Spleen (tissue), 11 donors: ENCODE data around the gene TMTC3. TPM values are rescaled to one million over a fixed set of nuclear protein-coding genes. Genes with fewer than 3 reads are reported as not detected.
A peak's percentile ranks its signal among the peaks of the same experiment; 100 is the strongest.

Experiments
- DNase-seq: peaks from one replicate; pipeline ENCODE4 v3.0.0-alpha.2; 2020
- H3K27ac ChIP-seq, 8 donors: fragments of 200-600 bp; sonication (generic) in 7 of 8; 1 replicate in 4 of 8; 2 replicates in 4 of 8; pipeline versions ENCODE4 v1.5.0 to v1.8.0; 2016 to 2021; ENCODE audit warnings: inconsistent platforms in 4 of 8, mild to moderate bottlenecking in 4 of 8, moderate library complexity in 1 of 8
- H3K27me3 ChIP-seq, 7 donors: fragments of 200-600 bp; sonication (generic) in 6 of 7; replicated peaks in 1 of 7; 1 replicate in 4 of 7; 2 replicates in 3 of 7; pipeline versions ENCODE4 v1.5.0 to v1.8.0; 2016 to 2021; ENCODE audit warnings: inconsistent platforms in 3 of 7, mild to moderate bottlenecking in 1 of 7
- H3K36me3 ChIP-seq, 6 donors: fragments of 200-600 bp; sonication (generic) in 5 of 6; 1 replicate in 4 of 6; 2 replicates in 2 of 6; pipeline versions ENCODE4 v1.5.0 to v1.8.0; 2016 to 2021; ENCODE audit warnings: inconsistent platforms in 2 of 6
- H3K4me1 ChIP-seq, 6 donors: fragments of 200-600 bp; sonication (generic) in 5 of 6; 1 replicate in 3 of 6; 2 replicates in 3 of 6; pipeline versions ENCODE4 v1.5.0 to v1.8.0; 2016 to 2021; ENCODE audit warnings: inconsistent platforms in 3 of 6
- H3K4me3 ChIP-seq, 8 donors: fragments of 200-600 bp; sonication (generic) in 7 of 8; 1 replicate in 4 of 8; 2 replicates in 4 of 8; pipeline versions ENCODE4 v1.5.0 to v1.8.0; 2016 to 2021; ENCODE audit warnings: inconsistent platforms in 4 of 8, mild to moderate bottlenecking in 4 of 8, moderate library complexity in 2 of 8
- H3K9me3 ChIP-seq, 8 donors: fragments of 200-600 bp; sonication (generic) in 7 of 8; 1 replicate in 4 of 8; 2 replicates in 4 of 8; pipeline versions ENCODE4 v1.5.0 to v1.8.0; 2016 to 2021; ENCODE audit warnings: inconsistent platforms in 4 of 8
- POLR2A ChIP-seq, 3 donors: fragments of 450-650 bp; IDR thresholded peaks; one replicate each; pipeline ENCODE4 v1.5.1; 2017; ENCODE audit warnings: antibody characterized with exemption in 3 of 3, mild to moderate bottlenecking in 1 of 3
- POLR2AphosphoS5 ChIP-seq, 3 donors: sonication (generic); formaldehyde crosslinking; IDR thresholded peaks; one replicate each; pipeline ENCODE4 v1.5.1; 2017; ENCODE audit warnings: antibody characterized with exemption in 3 of 3
- WGBS, 5 donors: extraction: QIAGEN DNeasy Blood & Tissue Kit in 3 of 5; methylation state at CpG; one replicate each; pipeline versions ENCODE4 v1.1.5 to v1.1.7; 2013 to 2018; 5-methylcytosine and 5-hydroxymethylcytosine counted together
- intact Hi-C: fragments of 100-400 bp; cut with DNase I; formaldehyde crosslinking; loops from one replicate; pipeline ENCODE4 v1.15.0; 2023; ENCODE audit warnings: low total_unique reads
- polyA plus RNA-seq, 3 donors: library from polyadenylated mRNA; stranded (reverse); fragments of 200-250 nt; gene quantifications; one replicate each; pipeline ENCODE4 v1.2.1, GENCODE V29; 2013
- total RNA-seq, 7 donors: library from RNA; depleted of rRNA in 3 of 7; stranded (reverse); fragments of >200 nt in 3 of 7; fragmentation: NEBNext Ultra II Directional in 4 of 7; extraction: Animal tissue kit (Norgen Biotek cat#: 25700) in 4 of 7; gene quantifications; one replicate each; pipeline versions ENCODE4 v1.1.0 to v1.2.1, GENCODE V29; 2016 to 2021
- TF ChIP-seq, protein P1 (sequence below), 11 experiments: fragments of 200-600 bp in 7 of 11; fragments of 450-650 bp in 4 of 11; sonication (generic) in 4 of 11; IDR thresholded peaks in 8 of 11; conservative IDR thresholded peaks in 3 of 11; 1 replicate in 7 of 11; 2 replicates in 4 of 11; pipeline versions ENCODE4 v1.4.0 to v1.8.0; 2016 to 2021; ENCODE audit warnings: antibody characterized with exemption in 11 of 11, inconsistent platforms in 4 of 11, mild to moderate bottlenecking in 1 of 11
- donor health status: healthy with polysubstance abuse.
- donor health status: DM: no; HTN: no; CAD: no; lungs with moderate emphysema.
- donor health status: DM: no; HTN: no; CAD: no.
- donor health status: Bipolar disorder and iron deficiency.
- donor health status: healthy.
- donor health status: DM: no; HTN: no; CAD: no.
- donor health status: DM: yes; HTN: yes; CAD: no.

TMTC3 gene
- total and polyA plus RNA-seq, 10 donors, result 1.5 to 14.5 (median 10.1) TPM

DNA sequence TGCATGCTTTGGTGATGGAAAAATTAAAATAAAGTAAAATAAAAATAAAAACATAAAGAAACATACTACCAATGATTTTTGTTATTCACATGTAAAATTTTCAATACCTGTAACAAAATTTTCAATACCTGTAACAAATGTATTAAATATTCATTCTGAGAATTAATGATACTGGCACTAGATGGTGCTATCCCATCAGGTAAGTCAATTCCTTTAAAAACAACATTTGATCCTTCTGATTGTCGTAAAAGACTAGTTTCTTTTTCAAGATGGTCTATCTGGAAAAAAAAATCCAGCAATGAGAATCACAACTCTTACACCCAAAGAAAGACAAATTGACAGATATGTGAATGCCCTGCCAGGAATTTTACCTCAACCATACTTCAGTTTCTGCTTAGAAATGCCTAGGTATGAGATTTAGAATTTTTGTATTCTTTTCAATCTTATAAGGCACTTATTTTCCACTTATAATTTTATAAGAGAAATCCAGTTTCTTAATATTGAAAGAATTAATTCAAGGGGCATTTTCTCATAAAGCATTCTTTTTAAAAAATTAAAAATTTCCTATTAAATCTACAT lies 30.9 kb upstream of the TMTC3 start:
- peaks cover 3 to 92% (median 20%) of the 10 kb centered on the region in 6 donors for H3K36me3 ChIP-seq
- H3K4me1 ChIP-seq, result no peaks in the 10 kb centered on the region
- no peak overlapping the region for H3K27ac ChIP-seq
- H3K4me3 ChIP-seq, result no peak overlapping the region
- intact Hi-C loops, result no loop called here
- DNase-seq, result no peak
- H3K27me3 ChIP-seq, result no peaks in the 10 kb centered on the region
- WGBS, 5 donors, result 33 to 55% (median 48%) methylated on average over 1 of the region's 1 CpG
- H3K9me3 ChIP-seq, result no peaks in the 10 kb centered on the region
- TF ChIP-seq POLR2AphosphoS5 (IDR thresholded peaks at IDR 0.05), result no peak
- TF ChIP-seq, protein P1, sequence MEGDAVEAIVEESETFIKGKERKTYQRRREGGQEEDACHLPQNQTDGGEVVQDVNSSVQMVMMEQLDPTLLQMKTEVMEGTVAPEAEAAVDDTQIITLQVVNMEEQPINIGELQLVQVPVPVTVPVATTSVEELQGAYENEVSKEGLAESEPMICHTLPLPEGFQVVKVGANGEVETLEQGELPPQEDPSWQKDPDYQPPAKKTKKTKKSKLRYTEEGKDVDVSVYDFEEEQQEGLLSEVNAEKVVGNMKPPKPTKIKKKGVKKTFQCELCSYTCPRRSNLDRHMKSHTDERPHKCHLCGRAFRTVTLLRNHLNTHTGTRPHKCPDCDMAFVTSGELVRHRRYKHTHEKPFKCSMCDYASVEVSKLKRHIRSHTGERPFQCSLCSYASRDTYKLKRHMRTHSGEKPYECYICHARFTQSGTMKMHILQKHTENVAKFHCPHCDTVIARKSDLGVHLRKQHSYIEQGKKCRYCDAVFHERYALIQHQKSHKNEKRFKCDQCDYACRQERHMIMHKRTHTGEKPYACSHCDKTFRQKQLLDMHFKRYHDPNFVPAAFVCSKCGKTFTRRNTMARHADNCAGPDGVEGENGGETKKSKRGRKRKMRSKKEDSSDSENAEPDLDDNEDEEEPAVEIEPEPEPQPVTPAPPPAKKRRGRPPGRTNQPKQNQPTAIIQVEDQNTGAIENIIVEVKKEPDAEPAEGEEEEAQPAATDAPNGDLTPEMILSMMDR (IDR thresholded peaks at IDR 0.05 in 8 of 11, conservative IDR thresholded peaks at IDR 0.05 in 3 of 11), result peak in 4 of 11 experiments; percentile 20 to 48 (median 28)
- TF ChIP-seq POLR2A (IDR thresholded peaks at IDR 0.05), result no peak

DNA sequence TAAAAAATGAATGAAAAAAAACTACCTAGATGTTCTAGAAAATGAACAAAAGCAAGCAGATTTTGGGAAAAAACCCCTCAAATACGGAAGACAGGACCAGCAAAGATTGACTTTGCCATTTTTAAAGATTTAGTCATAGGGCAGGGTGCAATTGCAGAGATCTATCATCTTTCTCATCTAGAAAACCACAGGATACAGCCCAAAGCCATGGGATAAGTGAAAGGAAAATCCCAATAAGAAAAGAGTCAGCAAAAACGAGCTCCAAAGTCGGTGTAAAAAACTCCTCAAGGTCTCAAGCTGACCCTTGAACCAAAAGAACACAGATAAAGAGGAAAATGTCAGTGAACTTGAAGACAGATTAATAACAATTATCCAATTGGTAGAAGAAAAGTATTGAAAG lies 28.2 kb upstream of the TMTC3 start:
- DNase-seq, result no peak
- peaks cover 0 to 94% (median 32%) of the 10 kb centered on the region in 6 donors for H3K36me3 ChIP-seq
- no peaks in the 10 kb centered on the region for H3K27me3 ChIP-seq
- no peak overlapping the region for H3K4me3 ChIP-seq
- intact Hi-C loops, result no loop called here
- H3K27ac ChIP-seq, result no peak overlapping the region
- H3K9me3 ChIP-seq, result no peaks in the 10 kb centered on the region
- H3K4me1 ChIP-seq, result no peaks in the 10 kb centered on the region
- TF ChIP-seq POLR2AphosphoS5 (IDR thresholded peaks at IDR 0.05) (no peak), POLR2A (IDR thresholded peaks at IDR 0.05) (no peak)
- TF ChIP-seq, protein P1 (IDR thresholded peaks at IDR 0.05 in 8 of 11, conservative IDR thresholded peaks at IDR 0.05 in 3 of 11), result no peak
- 38 to 63% (median 49%) methylated on average over 3 of the region's 3 CpGs for WGBS, 5 donors

DNA sequence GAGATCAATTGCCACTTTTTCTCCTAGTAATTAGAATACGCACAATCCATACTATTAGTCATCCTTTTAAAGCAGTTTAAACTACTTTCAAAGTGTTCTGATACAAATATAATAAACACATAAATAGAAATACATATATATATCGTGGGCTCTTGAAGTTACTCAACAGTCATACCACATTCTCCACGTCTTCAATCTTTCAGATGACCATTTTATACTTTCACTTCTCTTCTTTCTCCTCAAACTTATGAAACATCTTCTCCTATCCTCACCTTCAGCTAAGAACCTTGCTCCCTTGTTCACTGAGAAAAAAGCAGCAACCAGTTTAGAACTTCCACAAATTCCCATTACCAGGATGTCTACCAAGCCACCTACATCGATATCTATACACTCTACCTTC lies 19.4 kb upstream of the TMTC3 start:
- H3K9me3 ChIP-seq, result no peaks in the 10 kb centered on the region
- DNase-seq, result no peak
- intact Hi-C loops, result no loop called here
- TF ChIP-seq, protein P1 (IDR thresholded peaks at IDR 0.05 in 8 of 11, conservative IDR thresholded peaks at IDR 0.05 in 3 of 11), result no peak
- TF ChIP-seq POLR2AphosphoS5 (IDR thresholded peaks at IDR 0.05) (no peak), POLR2A (IDR thresholded peaks at IDR 0.05) (no peak)
- H3K36me3 ChIP-seq, result peaks cover 0 to 99% (median 22%) of the 10 kb centered on the region in 6 donors
- no peaks in the 10 kb centered on the region for H3K27me3 ChIP-seq
- WGBS, 5 donors, result 59 to 73% (median 62%) methylated on average over 4 of the region's 4 CpGs
- no peak overlapping the region for H3K4me3 ChIP-seq
- no peaks in the 10 kb centered on the region for H3K4me1 ChIP-seq
- no peak overlapping the region for H3K27ac ChIP-seq

DNA sequence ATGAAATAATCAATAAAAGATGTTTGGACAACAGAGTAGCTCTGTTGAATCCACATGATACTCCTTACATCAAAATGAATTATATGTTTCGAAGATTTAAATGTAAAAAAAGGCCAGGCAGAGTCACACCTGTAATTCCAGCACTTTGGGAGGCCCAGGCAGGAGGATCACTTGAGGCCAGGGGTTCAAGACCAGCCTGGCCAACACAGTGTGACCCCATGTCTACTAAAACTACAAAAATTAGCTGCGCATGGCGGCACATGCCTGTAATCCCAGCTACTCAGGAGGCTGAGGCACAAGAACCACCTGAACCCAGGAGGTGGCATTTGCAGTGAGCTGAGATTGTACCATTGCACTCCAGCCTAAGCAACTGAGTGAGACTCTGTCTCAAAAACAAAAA lies 15.0 kb upstream of the TMTC3 start:
- H3K4me3 ChIP-seq, result no peak overlapping the region
- H3K27me3 ChIP-seq, result no peaks in the 10 kb centered on the region
- TF ChIP-seq POLR2A (IDR thresholded peaks at IDR 0.05) (no peak), POLR2AphosphoS5 (IDR thresholded peaks at IDR 0.05) (no peak)
- TF ChIP-seq, protein P1 (IDR thresholded peaks at IDR 0.05 in 8 of 11, conservative IDR thresholded peaks at IDR 0.05 in 3 of 11), result no peak
- intact Hi-C loops, result no loop called here
- H3K4me1 ChIP-seq, result no peaks in the 10 kb centered on the region
- no peaks in the 10 kb centered on the region for H3K9me3 ChIP-seq
- no peak overlapping the region for H3K27ac ChIP-seq
- H3K36me3 ChIP-seq, result peaks cover 0 to 84% (median 17%) of the 10 kb centered on the region in 6 donors
- 97 to 100% (median 98%) methylated on average over 3 of the region's 3 CpGs for WGBS, 5 donors
- DNase-seq, result no peak
